ENCODE data around the gene CCND2. TPM values are rescaled to one million over a fixed set of nuclear protein-coding genes. Genes with fewer than 3 reads are reported as not detected.

CCND2 gene
- total and polyA plus RNA-seq, 9 of the 15 experiments (the other 6 are each of a cell fraction or from before 2014, with no cell fraction given) = 13.6 to 99.3 (median 39.6) TPM

GRCh38 chr12:4272424-4273272 lies 914 bp upstream of the CCND2 start (continued):
- TF ChIP-seq MYNN (IDR thresholded peaks at IDR 0.05) (no peak), MYNN (CRISPR knock-in tag; IDR thresholded peaks at IDR 0.05) (no peak), ZNF165 (CRISPR knock-in tag; IDR thresholded peaks at IDR 0.05; ENCODE audit: borderline replicate concordance) (no peak), ZNF75A (CRISPR knock-in tag; IDR thresholded peaks at IDR 0.05) (no peak), HES1 (IDR thresholded peaks at IDR 0.05; ENCODE audit: low read depth) (peak; percentile 81; the same call in 1 of the 2 replicates), ZNF3 (CRISPR knock-in tag; IDR thresholded peaks at IDR 0.05) (no peak), TAF9B (IDR thresholded peaks at IDR 0.05; ENCODE audit: partially characterized antibody) (peak; percentile 42), ZNF561 (CRISPR knock-in tag; conservative IDR thresholded peaks at IDR 0.05) (no peak), RCOR1 (IDR thresholded peaks at IDR 0.05; ENCODE audit: borderline replicate concordance in 1 of 2, low read depth in 2 of 2, low read length in 2 of 2) (no peak), MTA3 (IDR thresholded peaks at IDR 0.05; ENCODE audit: borderline replicate concordance) (peak; percentile 71; the same call in 1 of the 2 replicates), SRSF7 (optimal IDR thresholded peaks at IDR 0.05; ENCODE audit: low read depth, low read length) (no peak), LCOR (CRISPR knock-in tag; IDR thresholded peaks at IDR 0.05) (0 out of 2 replicates have a peak, but pooled peaks have one; percentile 38), SMAD2 (IDR thresholded peaks at IDR 0.05; ENCODE audit: low read depth, low read length) (no peak), ZNF511 (CRISPR knock-in tag; IDR thresholded peaks at IDR 0.05) (no peak), ZNF184 (CRISPR knock-in tag; IDR thresholded peaks at IDR 0.05) (peak; percentile 99), ZNF408 (CRISPR knock-in tag; IDR thresholded peaks at IDR 0.05; ENCODE audit: low read depth) (no peak), MLLT1 (IDR thresholded peaks at IDR 0.05) (0 out of 4 replicates have a peak, but pooled peaks of 1 of the 2 experiments have one; percentile 26), ZNF584 (CRISPR knock-in tag; IDR thresholded peaks at IDR 0.05; ENCODE audit: low read depth) (0 out of 2 replicates have a peak, but pooled peaks have one; percentile 61), FOXK1 (CRISPR knock-in tag; IDR thresholded peaks at IDR 0.05; ENCODE audit: borderline replicate concordance) (no peak), ETV5 (CRISPR knock-in tag; IDR thresholded peaks at IDR 0.05; ENCODE audit: low read depth) (0 out of 2 replicates have a peak, but pooled peaks have one; percentile 70), PRMT5 (CRISPR knock-in tag; IDR thresholded peaks at IDR 0.05) (no peak), RBM14 (IDR thresholded peaks at IDR 0.05; ENCODE audit: borderline replicate concordance, insufficient read depth, low read depth, low read length) (no peak), ZBTB2 (IDR thresholded peaks at IDR 0.05) (peak; percentile 45; the same call in 1 of the 2 replicates), GTF2E2 (tag; IDR thresholded peaks at IDR 0.05) (no peak; the same call in 1 of the 2 replicates)

Measured in K562 (cell line).